ENCODE measurements around the gene ZNF277. TPM values are rescaled to one million over a fixed set of nuclear protein-coding genes. Genes with fewer than 3 reads are reported as not detected.

Gene ZNF277
- total and polyA plus RNA-seq, 2 experiments from 2014 or later: 10.0 to 34.6 TPM

DNA sequence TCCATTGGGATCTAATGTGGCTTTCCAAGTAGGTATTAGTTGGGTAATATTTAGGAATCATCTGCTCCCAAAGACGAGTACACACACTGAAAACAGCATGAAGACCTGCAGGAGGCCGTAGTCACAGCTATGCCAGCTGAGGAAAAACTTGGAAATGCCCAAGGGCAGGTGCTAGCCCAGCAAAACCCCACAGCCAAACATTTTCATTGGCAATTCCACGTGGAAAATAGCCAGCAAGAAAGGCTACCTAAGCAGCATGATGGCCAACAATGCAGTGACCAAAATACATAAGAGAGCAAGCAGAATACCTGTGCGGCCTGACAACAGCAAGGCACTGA, 33.0 kb upstream of the ZNF277 start:
- H3K4me2 ChIP-seq: no peak overlapping the region
- no peaks in the 10 kb centered on the region for H4K20me1 ChIP-seq (ENCODE audit: insufficient read depth, poor library complexity, severe bottlenecking)
- no peaks in the 10 kb centered on the region for H3K4me1 ChIP-seq (ENCODE audit: insufficient read depth)
- no peaks in the 10 kb centered on the region for H3K36me3 ChIP-seq (replicated peaks; ENCODE audit: insufficient read depth, low read depth)
- TF ChIP-seq, protein P1, sequence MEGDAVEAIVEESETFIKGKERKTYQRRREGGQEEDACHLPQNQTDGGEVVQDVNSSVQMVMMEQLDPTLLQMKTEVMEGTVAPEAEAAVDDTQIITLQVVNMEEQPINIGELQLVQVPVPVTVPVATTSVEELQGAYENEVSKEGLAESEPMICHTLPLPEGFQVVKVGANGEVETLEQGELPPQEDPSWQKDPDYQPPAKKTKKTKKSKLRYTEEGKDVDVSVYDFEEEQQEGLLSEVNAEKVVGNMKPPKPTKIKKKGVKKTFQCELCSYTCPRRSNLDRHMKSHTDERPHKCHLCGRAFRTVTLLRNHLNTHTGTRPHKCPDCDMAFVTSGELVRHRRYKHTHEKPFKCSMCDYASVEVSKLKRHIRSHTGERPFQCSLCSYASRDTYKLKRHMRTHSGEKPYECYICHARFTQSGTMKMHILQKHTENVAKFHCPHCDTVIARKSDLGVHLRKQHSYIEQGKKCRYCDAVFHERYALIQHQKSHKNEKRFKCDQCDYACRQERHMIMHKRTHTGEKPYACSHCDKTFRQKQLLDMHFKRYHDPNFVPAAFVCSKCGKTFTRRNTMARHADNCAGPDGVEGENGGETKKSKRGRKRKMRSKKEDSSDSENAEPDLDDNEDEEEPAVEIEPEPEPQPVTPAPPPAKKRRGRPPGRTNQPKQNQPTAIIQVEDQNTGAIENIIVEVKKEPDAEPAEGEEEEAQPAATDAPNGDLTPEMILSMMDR (IDR thresholded peaks at IDR 0.05; ENCODE audit: poor library complexity): no peak
- TF ChIP-seq EZH2phosphoT487 (IDR thresholded peaks at IDR 0.05; ENCODE audit: low read depth, severe bottlenecking, unreplicated experiment) (no peak), EZH2 (IDR thresholded peaks at IDR 0.05; ENCODE audit: borderline replicate concordance) (no peak)
- peaks cover 46% of the 10 kb centered on the region for H3K79me2 ChIP-seq
- no peaks in the 10 kb centered on the region for H3K27me3 ChIP-seq
- no peak overlapping the region for H3K27ac ChIP-seq
- H3K9me2 ChIP-seq (replicated peaks; ENCODE audit: insufficient read depth): no peaks in the 10 kb centered on the region
- no peaks in the 10 kb centered on the region for H3K9me3 ChIP-seq (ENCODE audit: low read depth)
- H3K4me3 ChIP-seq: no peak overlapping the region
- no peak for DNase-seq (ENCODE audit: low spot score)
- H2AFZ ChIP-seq: no peak overlapping the region
- 90% methylated on average over 4 of the region's 4 CpGs for WGBS (ENCODE audit: low lambda C conversion rate, missing lambda C conversion rate)

- DNase-seq (ENCODE audit: low spot score): no peak
- Histone ChIP-seq H3K27me3 (no peaks in the 10 kb centered on the region), H3K36me3 (replicated peaks; ENCODE audit: insufficient read depth, low read depth) (no peaks in the 10 kb centered on the region), H3K9me3 (ENCODE audit: low read depth) (no peaks in the 10 kb centered on the region), H3K79me2 (peaks cover 51% of the 10 kb centered on the region), H2AFZ (no peak overlapping the region), H3K4me2 (no peak overlapping the region), H3K4me1 (ENCODE audit: insufficient read depth) (no peaks in the 10 kb centered on the region), H3K9me2 (replicated peaks; ENCODE audit: insufficient read depth) (no peaks in the 10 kb centered on the region), H3K4me3 (no peak overlapping the region), H3K27ac (no peak overlapping the region), H4K20me1 (ENCODE audit: insufficient read depth, poor library complexity, severe bottlenecking) (no peaks in the 10 kb centered on the region)
- whole genome bisulfite sequencing (ENCODE audit: low lambda C conversion rate, missing lambda C conversion rate): 98% methylated on average over 3 of the region's 3 CpGs
- no peak for TF ChIP-seq EZH2 (IDR thresholded peaks at IDR 0.05; ENCODE audit: borderline replicate concordance)
These were observed 32.3 kb upstream of the ZNF277 start for GRCh38 chr7:112174192-112174591.

GRCh38 chr7:112176241-112176640, 30.3 kb upstream of the ZNF277 start:
- 94% methylated on average over 2 of the region's 2 CpGs for WGBS (ENCODE audit: low lambda C conversion rate, missing lambda C conversion rate)
- no peak overlapping the region for H3K27ac ChIP-seq
- H3K4me2 ChIP-seq: no peak overlapping the region
- no peak for DNase-seq (ENCODE audit: low spot score)
- no peaks in the 10 kb centered on the region for H3K9me3 ChIP-seq (ENCODE audit: low read depth)
- no peaks in the 10 kb centered on the region for H3K27me3 ChIP-seq
- no peaks in the 10 kb centered on the region for H4K20me1 ChIP-seq (ENCODE audit: insufficient read depth, poor library complexity, severe bottlenecking)
- peaks cover 60% of the 10 kb centered on the region for H3K79me2 ChIP-seq
- no peak overlapping the region for H3K4me3 ChIP-seq
- no peak overlapping the region for H2AFZ ChIP-seq
- no peaks in the 10 kb centered on the region for H3K4me1 ChIP-seq (ENCODE audit: insufficient read depth)
- no peaks in the 10 kb centered on the region for H3K36me3 ChIP-seq (replicated peaks; ENCODE audit: insufficient read depth, low read depth)
- no peaks in the 10 kb centered on the region for H3K9me2 ChIP-seq (replicated peaks; ENCODE audit: insufficient read depth)
- TF ChIP-seq EZH2phosphoT487 (IDR thresholded peaks at IDR 0.05; ENCODE audit: low read depth, severe bottlenecking, unreplicated experiment) (no peak), EZH2 (IDR thresholded peaks at IDR 0.05; ENCODE audit: borderline replicate concordance) (no peak)
- TF ChIP-seq, protein P1 (IDR thresholded peaks at IDR 0.05; ENCODE audit: poor library complexity): no peak

GRCh38 chr7:112176693-112177415, 29.6 kb upstream of the ZNF277 start:
- Histone ChIP-seq H4K20me1 (ENCODE audit: insufficient read depth, poor library complexity, severe bottlenecking) (no peaks in the 10 kb centered on the region), H3K79me2 (peaks cover 60% of the 10 kb centered on the region)

More at GRCh38 chr7:112176693-112177415, 29.6 kb upstream of the ZNF277 start:
- Histone ChIP-seq H3K4me3 (no peak overlapping the region), H3K4me1 (ENCODE audit: insufficient read depth) (no peaks in the 10 kb centered on the region), H3K9me2 (replicated peaks; ENCODE audit: insufficient read depth) (no peaks in the 10 kb centered on the region), H3K36me3 (replicated peaks; ENCODE audit: insufficient read depth, low read depth) (no peaks in the 10 kb centered on the region), H3K27me3 (no peaks in the 10 kb centered on the region), H3K27ac (no peak overlapping the region), H3K9me3 (ENCODE audit: low read depth) (no peaks in the 10 kb centered on the region), H2AFZ (no peak overlapping the region), H3K4me2 (no peak overlapping the region)
- no peak for DNase-seq (ENCODE audit: low spot score)
- TF ChIP-seq, protein P1 (IDR thresholded peaks at IDR 0.05; ENCODE audit: poor library complexity): no peak
- no peak for TF ChIP-seq EZH2 (IDR thresholded peaks at IDR 0.05; ENCODE audit: borderline replicate concordance)
- TF ChIP-seq EZH2phosphoT487 (IDR thresholded peaks at IDR 0.05; ENCODE audit: low read depth, severe bottlenecking, unreplicated experiment): no peak
- 88% methylated on average over 5 of the region's 5 CpGs for WGBS (ENCODE audit: low lambda C conversion rate, missing lambda C conversion rate)

Measured in hepatocyte (in vitro differentiated cells).